Lower leg skin (tissue), 3 donors: ENCODE results near the gene CACNA1A.

Experiments used
- POLR2A ChIP-seq, 2 donors: fragments of 450-650 bp; IDR thresholded peaks; one replicate each; pipeline ENCODE4 v1.6.1; 2016 to 2017; ENCODE audit warnings: antibody characterized with exemption in 2 of 2, mild to moderate bottlenecking in 1 of 2, moderate library complexity in 1 of 2
- TF ChIP-seq, protein P1 (sequence below), 3 donors: fragments of 450-650 bp; IDR thresholded peaks; one replicate each; pipeline ENCODE4 v1.5.1; 2016; ENCODE audit warnings: antibody characterized with exemption in 3 of 3, mild to moderate bottlenecking in 3 of 3, moderate library complexity in 2 of 3

DNA sequence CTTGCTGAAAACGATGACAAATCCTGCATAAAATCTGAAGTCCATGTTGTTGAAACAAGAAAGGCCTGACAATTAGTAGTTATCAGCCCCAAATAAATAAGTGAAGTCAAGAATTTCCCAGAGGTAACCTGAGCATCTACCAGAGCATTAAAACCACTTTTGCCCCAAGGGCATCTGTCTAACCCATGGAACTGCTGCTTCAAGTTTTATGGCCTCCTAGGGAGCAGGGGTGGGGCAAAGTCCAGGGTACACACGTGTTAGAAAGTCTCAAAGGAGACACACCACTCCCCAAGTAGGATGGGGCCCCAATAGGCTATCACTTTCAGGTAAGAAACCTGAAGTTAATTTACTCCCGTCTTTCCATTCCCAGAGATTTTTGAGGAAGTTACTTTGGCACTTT is 81.1 kb downstream of the CACNA1A start:
- no peak for TF ChIP-seq POLR2A (IDR thresholded peaks at IDR 0.05)
- TF ChIP-seq, protein P1, sequence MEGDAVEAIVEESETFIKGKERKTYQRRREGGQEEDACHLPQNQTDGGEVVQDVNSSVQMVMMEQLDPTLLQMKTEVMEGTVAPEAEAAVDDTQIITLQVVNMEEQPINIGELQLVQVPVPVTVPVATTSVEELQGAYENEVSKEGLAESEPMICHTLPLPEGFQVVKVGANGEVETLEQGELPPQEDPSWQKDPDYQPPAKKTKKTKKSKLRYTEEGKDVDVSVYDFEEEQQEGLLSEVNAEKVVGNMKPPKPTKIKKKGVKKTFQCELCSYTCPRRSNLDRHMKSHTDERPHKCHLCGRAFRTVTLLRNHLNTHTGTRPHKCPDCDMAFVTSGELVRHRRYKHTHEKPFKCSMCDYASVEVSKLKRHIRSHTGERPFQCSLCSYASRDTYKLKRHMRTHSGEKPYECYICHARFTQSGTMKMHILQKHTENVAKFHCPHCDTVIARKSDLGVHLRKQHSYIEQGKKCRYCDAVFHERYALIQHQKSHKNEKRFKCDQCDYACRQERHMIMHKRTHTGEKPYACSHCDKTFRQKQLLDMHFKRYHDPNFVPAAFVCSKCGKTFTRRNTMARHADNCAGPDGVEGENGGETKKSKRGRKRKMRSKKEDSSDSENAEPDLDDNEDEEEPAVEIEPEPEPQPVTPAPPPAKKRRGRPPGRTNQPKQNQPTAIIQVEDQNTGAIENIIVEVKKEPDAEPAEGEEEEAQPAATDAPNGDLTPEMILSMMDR (IDR thresholded peaks at IDR 0.05), result no peak
